Stimulated activated CD4-positive, alpha-beta T cell treated with anti-CD3 and anti-CD28 coated beads, Interleukin-1b, Interleukin-23, amount 100 ng/mL, for 1 hour (primary cell): ENCODE measurements around the gene SARDH.
A peak's percentile ranks its signal among the peaks of the same experiment; 100 is the strongest.

Experiments
- DNase-seq, 2 donors: peaks; one replicate each; pipeline ENCODE4 v3.0.0-alpha.2; 2020; ENCODE audit warnings: low read depth in 2 of 2

Gene SARDH

GRCh38 chr9:133669182-133669801 lies 68.9 kb downstream of the SARDH start:
- no peak for DNase-seq

- no peak for DNase-seq
These were observed 70.2 kb downstream of the SARDH start for GRCh38 chr9:133667759-133668450.

- DNase-seq = no peak
These were observed 71.3 kb downstream of the SARDH start for GRCh38 chr9:133666845-133667244.

GRCh38 chr9:133666387-133666786 lies 71.8 kb downstream of the SARDH start:
- DNase-seq = no peak

- no peak for DNase-seq
These were observed 72.6 kb downstream of the SARDH start for GRCh38 chr9:133665535-133665934.

- no peak for DNase-seq
These were observed 73.1 kb downstream of the SARDH start for GRCh38 chr9:133665096-133665495.

GRCh38 chr9:133664173-133665050 lies 73.7 kb downstream of the SARDH start:
- DNase-seq = no peak

GRCh38 chr9:133661846-133662540 lies 76.2 kb downstream of the SARDH start:
- no peak for DNase-seq

GRCh38 chr9:133659516-133659915 lies 78.6 kb downstream of the SARDH start:
- no peak for DNase-seq

- DNase-seq = no peak
These were observed 79.4 kb downstream of the SARDH start for GRCh38 chr9:133658442-133659431.

- DNase-seq = no peak
These were observed 81.0 kb downstream of the SARDH start for GRCh38 chr9:133657120-133657661.

GRCh38 chr9:133656211-133657119 lies 81.7 kb downstream of the SARDH start:
- DNase-seq = peak in 1 of 2 donors; percentile 26

GRCh38 chr9:133655701-133656100 lies 82.5 kb downstream of the SARDH start:
- no peak for DNase-seq

- no peak for DNase-seq
These were observed 83.2 kb downstream of the SARDH start for GRCh38 chr9:133654736-133655657.

GRCh38 chr9:133653638-133654037 lies 84.5 kb downstream of the SARDH start:
- no peak for DNase-seq

GRCh38 chr9:133650026-133650425 lies 88.1 kb downstream of the SARDH start:
- DNase-seq = no peak

- DNase-seq = no peak
These were observed 89.0 kb downstream of the SARDH start for GRCh38 chr9:133649194-133649593.

GRCh38 chr9:133647765-133648469 lies 90.2 kb downstream of the SARDH start:
- no peak for DNase-seq
